Mucosa of rectum (tissue), 2 donors: ENCODE data around the gene GMPPA.

Experiments
- H3K27ac ChIP-seq, 2 donors: one replicate each; pipeline ENCODE4 v1.7.0; 2013; ENCODE audit warnings: inconsistent platforms in 2 of 2, low read depth in 2 of 2, low read length in 2 of 2
- H3K27me3 ChIP-seq, 2 donors: one replicate each; pipeline ENCODE4 v1.7.0; 2013; ENCODE audit warnings: low read length in 2 of 2; ENCODE audit not compliant: control insufficient read depth in 2 of 2, insufficient read depth in 2 of 2
- H3K36me3 ChIP-seq, 2 donors: one replicate each; pipeline ENCODE4 v1.7.0; 2013; ENCODE audit warnings: low read length in 2 of 2; ENCODE audit not compliant: control insufficient read depth in 2 of 2, insufficient read depth in 2 of 2
- H3K4me1 ChIP-seq, 2 donors: one replicate each; pipeline ENCODE4 v1.7.0; 2013; ENCODE audit warnings: low read length in 2 of 2, mild to moderate bottlenecking in 1 of 2; ENCODE audit not compliant: control insufficient read depth in 2 of 2, insufficient read depth in 2 of 2
- H3K4me3 ChIP-seq, 2 donors: one replicate each; pipeline ENCODE4 v1.7.0; 2013; ENCODE audit warnings: low read length in 2 of 2
- H3K9ac ChIP-seq, 2 donors: one replicate each; pipeline ENCODE4 v1.7.0; 2013; ENCODE audit warnings: low read length in 2 of 2, low read depth in 1 of 2, mild to moderate bottlenecking in 1 of 2
- H3K9me3 ChIP-seq, 2 donors: one replicate each; pipeline ENCODE4 v1.7.0; 2013; ENCODE audit warnings: low read length in 2 of 2; ENCODE audit not compliant: control insufficient read depth in 2 of 2
- donor health status: healthy.
- donor health status: Normal muscosa, but diverticular disease.

GMPPA gene

DNA sequence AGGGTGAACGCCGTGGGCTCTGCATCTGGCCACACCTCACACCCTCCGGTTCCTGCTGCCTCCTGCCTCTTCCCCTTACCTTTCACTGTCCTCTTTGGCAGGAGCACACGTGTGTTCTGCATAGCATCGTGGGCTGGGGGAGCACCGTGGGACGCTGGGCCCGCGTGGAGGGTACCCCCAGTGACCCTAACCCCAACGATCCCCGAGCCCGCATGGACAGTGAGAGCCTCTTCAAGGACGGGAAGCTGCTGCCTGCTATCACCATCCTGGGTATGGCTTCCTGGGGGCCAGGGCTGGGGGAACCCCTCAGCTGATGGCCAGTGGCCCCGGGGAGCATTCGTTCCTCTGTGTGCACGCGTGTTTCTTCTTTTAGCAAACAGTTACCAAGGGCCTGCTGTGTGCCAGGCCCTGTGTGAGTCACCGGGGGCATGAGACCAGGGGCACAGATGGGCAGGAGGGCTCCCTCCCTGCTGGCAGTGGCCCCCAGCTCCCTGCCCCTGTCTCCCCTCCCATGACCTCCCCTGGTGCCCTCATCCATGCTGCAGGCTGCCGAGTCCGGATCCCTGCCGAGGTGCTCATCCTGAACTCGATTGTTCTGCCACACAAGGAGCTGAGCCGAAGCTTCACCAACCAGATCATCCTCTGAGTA lies 7.6 kb downstream of the GMPPA start:
- H3K4me1 ChIP-seq, result peaks cover 5 to 6% of the 10 kb centered on the region in 2 donors
- H3K27me3 ChIP-seq, result peaks cover 5 to 10% of the 10 kb centered on the region in 2 donors
- no peaks in the 10 kb centered on the region for H3K9me3 ChIP-seq
- H3K36me3 ChIP-seq, result peaks cover 30 to 34% of the 10 kb centered on the region in 2 donors
- H3K4me3 ChIP-seq, result no peak overlapping the region
- H3K9ac ChIP-seq, result no peak overlapping the region
- H3K27ac ChIP-seq, result no peak overlapping the region

DNA sequence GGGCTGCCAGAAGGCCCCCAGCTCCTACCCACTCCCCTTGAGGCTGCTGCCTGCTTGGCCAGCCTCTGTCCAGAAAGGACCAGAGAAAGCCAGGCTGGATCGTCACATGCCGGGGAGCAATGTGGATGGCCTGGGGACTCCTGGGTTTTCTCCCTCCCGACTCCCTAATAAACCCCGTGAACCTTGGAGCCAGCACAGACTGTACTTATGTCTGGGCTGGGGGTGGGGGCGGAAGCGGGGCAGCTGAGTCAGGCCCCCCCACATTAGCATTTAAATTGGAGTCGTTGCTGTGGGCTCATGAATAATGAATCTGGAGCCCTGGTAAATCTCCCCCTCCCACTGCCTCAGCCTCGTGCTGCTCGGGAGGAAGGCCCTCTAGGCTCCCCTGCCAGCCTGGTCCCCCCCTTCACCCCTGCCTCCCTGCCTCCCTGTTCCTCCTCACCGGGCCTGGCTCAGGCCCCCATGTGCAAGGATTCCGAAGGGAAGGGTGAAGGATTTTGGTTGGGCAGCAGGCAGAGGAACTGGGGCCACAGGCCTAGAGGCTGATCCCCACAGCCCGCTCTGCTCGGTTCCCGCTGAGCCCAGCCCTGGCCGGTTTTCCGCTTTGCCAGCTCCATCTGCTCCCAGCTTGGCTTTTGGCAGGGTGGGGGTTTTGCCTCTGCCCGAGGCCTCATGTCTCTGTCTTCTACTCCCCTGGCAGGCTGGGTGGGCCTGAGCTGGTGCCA lies 8.3 kb downstream of the GMPPA start:
- Histone ChIP-seq H3K27ac (no peak overlapping the region), H3K36me3 (peaks cover 28 to 34% of the 10 kb centered on the region in 2 donors), H3K4me1 (peaks cover 5 to 6% of the 10 kb centered on the region in 2 donors), H3K4me3 (no peak overlapping the region), H3K27me3 (peaks cover 5 to 15% of the 10 kb centered on the region in 2 donors), H3K9ac (no peak overlapping the region), H3K9me3 (no peaks in the 10 kb centered on the region)

DNA sequence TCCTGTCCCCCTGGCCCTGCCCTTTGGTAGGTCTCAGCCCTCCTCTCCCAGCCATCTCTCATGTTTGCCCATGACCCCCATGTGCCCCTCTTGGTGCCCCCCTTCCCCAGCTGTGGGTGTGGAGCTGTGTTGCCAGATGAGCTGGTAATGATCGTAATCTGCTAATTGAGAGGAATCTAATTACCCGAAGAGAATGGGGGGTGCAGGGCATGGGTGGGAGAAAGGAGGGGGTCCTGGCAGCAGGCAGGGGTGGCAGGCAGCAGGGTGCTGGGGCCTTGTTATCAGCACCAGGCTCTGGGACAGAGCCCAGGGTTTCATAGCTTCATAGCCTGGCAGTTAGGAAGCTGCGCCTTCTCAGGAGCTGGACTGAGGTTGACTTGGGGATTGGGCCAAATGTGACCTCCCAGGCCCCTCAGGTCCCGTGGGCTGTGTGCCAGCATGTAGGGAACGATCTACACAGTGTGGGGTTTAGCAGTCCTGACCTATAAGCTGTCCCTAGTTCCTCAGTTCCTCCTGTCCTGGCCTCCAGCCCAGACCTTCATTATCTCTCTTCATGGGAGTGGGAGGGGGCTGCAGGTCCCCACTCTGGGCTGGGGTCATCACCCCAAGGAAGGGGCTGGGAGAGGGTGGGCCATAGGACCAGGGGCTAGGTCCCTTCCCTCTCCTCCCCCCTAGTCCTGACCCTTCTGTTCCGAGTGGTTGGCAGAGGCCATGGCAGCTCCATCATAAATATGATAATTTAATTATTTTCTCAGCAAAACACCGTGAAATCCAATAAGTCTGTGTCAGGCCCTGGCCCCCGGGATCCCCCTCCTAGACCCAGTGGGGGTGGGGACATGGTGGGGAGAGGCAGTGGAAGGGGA lies 9.1 kb downstream of the GMPPA start:
- H3K4me3 ChIP-seq, result no peak overlapping the region
- H3K27me3 ChIP-seq, result peaks cover 12 to 23% of the 10 kb centered on the region in 2 donors
- H3K27ac ChIP-seq, result no peak overlapping the region
- no peaks in the 10 kb centered on the region for H3K9me3 ChIP-seq
- H3K4me1 ChIP-seq, result peaks cover 5 to 6% of the 10 kb centered on the region in 2 donors
- no peak overlapping the region for H3K9ac ChIP-seq
- H3K36me3 ChIP-seq, result peaks cover 25 to 30% of the 10 kb centered on the region in 2 donors

DNA sequence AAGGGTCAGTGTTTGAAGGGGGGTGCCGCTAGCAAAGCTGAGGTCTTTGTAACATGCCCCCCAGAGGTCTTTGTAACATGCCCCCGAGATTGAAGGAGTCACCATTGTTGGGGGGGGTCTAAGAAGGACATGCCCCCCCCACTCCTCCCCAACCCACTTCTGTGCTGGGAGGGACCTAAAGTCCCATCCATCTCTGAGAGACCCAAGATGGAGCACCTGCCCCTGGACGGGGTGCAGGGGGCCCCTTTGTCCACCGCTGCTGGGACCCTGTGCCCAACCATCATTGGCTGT lies 9.7 kb downstream of the GMPPA start:
- Histone ChIP-seq H3K36me3 (peaks cover 24 to 28% of the 10 kb centered on the region in 2 donors), H3K9ac (no peak overlapping the region), H3K27ac (no peak overlapping the region), H3K27me3 (peaks cover 14 to 28% of the 10 kb centered on the region in 2 donors), H3K9me3 (no peaks in the 10 kb centered on the region), H3K4me3 (no peak overlapping the region), H3K4me1 (peaks cover 5 to 6% of the 10 kb centered on the region in 2 donors)

DNA sequence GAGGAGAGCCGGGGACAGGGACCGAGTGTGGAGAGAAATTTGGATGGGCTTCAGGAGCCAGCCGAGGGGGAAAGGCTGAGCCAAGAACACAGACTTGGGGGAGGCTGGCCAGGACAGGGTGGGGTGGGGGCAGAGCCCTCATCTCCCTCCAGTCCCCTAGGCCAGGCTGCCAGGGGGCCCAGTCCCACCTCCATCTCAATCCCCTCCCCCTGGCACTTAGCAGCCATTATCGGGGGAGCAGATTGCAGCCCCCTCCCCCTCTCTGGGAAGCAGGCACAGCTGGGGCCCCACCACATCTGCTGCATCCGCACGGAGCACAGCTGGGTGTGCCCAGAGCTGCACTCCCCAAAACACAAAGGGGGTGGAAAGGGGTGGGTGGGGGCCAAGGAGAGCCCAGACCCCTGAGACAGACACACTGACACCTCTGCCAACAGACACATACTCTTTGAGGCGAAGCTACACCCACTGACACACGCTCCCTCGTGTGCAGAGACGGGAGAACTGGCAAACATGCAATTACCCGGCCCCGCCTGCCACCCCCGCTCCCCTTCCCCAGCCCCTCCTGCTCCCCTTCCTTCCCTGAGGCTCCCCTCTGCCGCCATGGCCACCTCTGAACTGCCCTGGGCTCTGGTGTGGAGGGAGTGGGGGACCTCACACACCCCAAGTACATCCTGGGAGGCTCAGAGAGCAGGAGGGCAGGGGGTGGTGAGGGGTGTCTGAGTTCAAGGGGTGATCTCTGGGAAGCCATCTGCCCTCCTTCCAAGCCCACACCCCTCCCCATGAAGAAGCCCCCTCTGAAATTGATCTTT lies 10.5 kb downstream of the GMPPA start:
- H3K4me1 ChIP-seq, result peaks cover 6 to 7% of the 10 kb centered on the region in 2 donors
- H3K4me3 ChIP-seq, result no peak overlapping the region
- no peaks in the 10 kb centered on the region for H3K9me3 ChIP-seq
- peaks cover 17 to 20% of the 10 kb centered on the region in 2 donors for H3K36me3 ChIP-seq
- H3K27me3 ChIP-seq, result peaks cover 14 to 36% of the 10 kb centered on the region in 2 donors
- H3K27ac ChIP-seq, result no peak overlapping the region
- H3K9ac ChIP-seq, result no peak overlapping the region

DNA sequence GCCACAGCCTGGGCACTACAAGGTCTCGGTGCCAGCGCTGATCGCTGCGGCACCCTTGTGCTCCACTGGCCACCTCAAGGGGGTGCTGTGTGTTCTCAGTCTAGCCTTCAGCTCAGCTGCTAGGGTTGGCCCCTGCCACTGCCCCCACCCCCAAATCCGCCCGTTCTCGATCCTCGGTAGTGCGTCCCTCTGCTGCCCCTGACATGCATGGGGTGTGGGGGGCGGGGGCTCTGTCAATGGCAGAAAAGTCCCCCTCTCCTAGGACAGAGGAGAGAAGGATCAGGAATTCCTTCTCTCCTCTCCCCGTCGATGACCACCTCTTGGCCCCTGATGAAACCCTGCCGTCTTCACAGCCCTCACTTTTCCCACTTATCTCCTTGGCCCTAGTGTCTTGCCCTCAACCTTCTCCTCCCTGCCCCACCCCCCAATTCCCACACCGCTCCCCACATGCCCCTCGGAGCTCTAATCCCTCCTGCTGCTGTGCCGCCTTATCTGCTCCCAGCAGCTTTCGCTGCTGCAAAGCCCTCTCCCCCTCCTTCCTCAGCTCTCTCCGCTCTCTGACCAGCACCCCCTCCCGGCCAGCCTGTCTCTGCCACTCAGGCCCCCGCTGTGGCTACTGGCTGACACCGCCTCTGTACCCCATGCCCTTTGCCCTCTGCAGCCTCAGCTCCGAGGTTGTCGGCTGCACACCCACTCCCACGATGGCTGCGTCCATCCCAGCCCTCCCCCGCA lies 11.3 kb downstream of the GMPPA start:
- peaks cover 6 to 7% of the 10 kb centered on the region in 2 donors for H3K4me1 ChIP-seq

GRCh38 chr2:219510512-219511135 lies 11.9 kb downstream of the GMPPA start:
- Histone ChIP-seq H3K9ac (no peak overlapping the region), H3K4me1 (peaks cover 6 to 7% of the 10 kb centered on the region in 2 donors), H3K9me3 (no peaks in the 10 kb centered on the region), H3K4me3 (no peak overlapping the region), H3K36me3 (peaks cover 5 to 7% of the 10 kb centered on the region in 2 donors), H3K27me3 (peaks cover 18 to 50% of the 10 kb centered on the region in 2 donors), H3K27ac (no peak overlapping the region)

More for the DNA sequence above, 11.3 kb downstream of the GMPPA start:
- H3K9me3 ChIP-seq, result no peaks in the 10 kb centered on the region
- no peak overlapping the region for H3K27ac ChIP-seq
- H3K9ac ChIP-seq, result no peak overlapping the region
- peaks cover 12 to 13% of the 10 kb centered on the region in 2 donors for H3K36me3 ChIP-seq
- peak overlapping the region in 1 of 2 donors; percentile 13 for H3K4me3 ChIP-seq
- H3K27me3 ChIP-seq, result peaks cover 17 to 43% of the 10 kb centered on the region in 2 donors

DNA sequence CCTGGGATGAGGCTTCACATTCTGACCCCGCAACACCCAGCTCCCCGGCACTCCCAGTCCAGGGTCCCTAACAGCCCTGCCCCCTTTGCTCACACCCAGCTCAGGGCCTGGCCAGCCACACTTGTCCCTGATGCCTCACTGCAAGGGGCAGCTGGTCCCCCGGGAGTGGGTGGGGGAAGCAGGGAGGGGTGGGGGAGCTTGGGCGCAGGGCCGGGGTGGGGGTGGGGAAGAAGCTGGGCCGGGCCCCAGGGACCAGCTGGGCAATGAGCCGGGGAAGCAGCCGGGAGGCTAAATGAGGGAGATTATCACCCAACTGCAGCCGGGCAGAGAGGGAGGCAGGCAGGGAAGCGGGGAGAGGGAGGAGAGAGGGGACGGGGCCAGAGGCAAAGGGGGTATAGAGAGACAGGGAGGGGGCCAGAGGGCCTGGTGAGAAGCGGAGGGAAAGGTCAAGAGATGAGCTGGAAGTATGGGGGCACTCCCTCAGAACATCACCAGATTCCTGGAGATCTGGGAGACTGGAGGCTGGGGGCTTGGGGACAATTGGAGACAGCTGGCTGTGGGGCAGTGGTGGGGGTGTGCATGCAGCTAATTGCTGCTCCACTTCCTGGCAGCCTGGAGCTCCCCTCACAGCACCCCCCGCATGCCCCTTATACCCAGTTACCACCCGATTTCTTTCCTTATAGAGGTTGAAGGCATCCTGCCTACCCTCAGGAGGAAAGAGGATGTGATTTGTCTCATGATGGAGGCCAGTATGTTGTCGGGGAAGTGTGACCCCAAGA lies 13.0 kb downstream of the GMPPA start:
- Histone ChIP-seq H3K36me3 (peaks cover 0 to 3% of the 10 kb centered on the region in 2 donors), H3K9me3 (no peaks in the 10 kb centered on the region), H3K4me1 (peaks cover 6 to 7% of the 10 kb centered on the region in 2 donors), H3K27me3 (peaks cover 29 to 55% of the 10 kb centered on the region in 2 donors), H3K4me3 (no peak overlapping the region), H3K9ac (no peak overlapping the region), H3K27ac (no peak overlapping the region)
